SK-N-SH (cell line): ENCODE data around the gene KIF16B. TPM values are rescaled to one million over a fixed set of nuclear protein-coding genes. Genes with fewer than 3 reads are reported as not detected.

ENCODE experiments used
- CTCF ChIA-PET: fragments of 300-600, 350-600 bp; formaldehyde crosslinking; extraction: SDS; loops from one replicate; lab custom pipeline; 2021; lab: Yijun Ruan, JAX
- POLR2A ChIA-PET: fragments of 350-600 bp; sonication (Branson Sonifier 250); formaldehyde crosslinking; extraction: SDS; loops from one replicate; lab custom pipeline; 2020; ENCODE audit warnings: antibody characterized with exemption, inconsistent platforms; lab: Yijun Ruan, JAX
- DNase-seq: peaks from one replicate; pipeline ENCODE4 v3.0.0; 2012
- H2AFZ ChIP-seq: fragments of 200-600 bp; sonication (generic); 2 replicates; pipeline ENCODE4 v1.8.1; 2016; ENCODE audit warnings: antibody characterized with exemption, mild to moderate bottlenecking, low read depth
- H3F3A ChIP-seq: fragments of 200-600 bp; sonication (generic); replicated peaks from 2 replicates; pipeline ENCODE3; 2016; ENCODE audit warnings: antibody characterized with exemption, mild to moderate bottlenecking; ENCODE audit not compliant: insufficient read depth
- H3K27ac ChIP-seq, 2 experiments: fragments of 200-500 bp in 1 of 2; fragments of 200-600 bp in 1 of 2; sonication (Bioruptor generic) in 1 of 2; sonication (generic), shearing (Covaris generic) in 1 of 2; 2 replicates each; pipeline versions ENCODE4 v1.5.1 to v1.6.1; 2014 to 2016; ENCODE audit warnings: low read depth in 2 of 2, inconsistent platforms in 1 of 2, low read length in 1 of 2, mild to moderate bottlenecking in 1 of 2, mixed read lengths in 1 of 2
- H3K27me3 ChIP-seq: fragments of 200-600 bp; sonication (generic), shearing (Covaris generic); 2 replicates; pipeline ENCODE4 v1.6.1; 2016; ENCODE audit warnings: mixed run types; ENCODE audit not compliant: insufficient read depth
- H3K36me3 ChIP-seq, 2 experiments: fragments of 200-500 bp in 1 of 2; fragments of 200-600 bp in 1 of 2; sonication (Bioruptor generic) in 1 of 2; sonication (generic) in 1 of 2; replicated peaks in 1 of 2; 2 replicates each; pipeline versions ENCODE3 to v1.5.1; 2014 to 2016; ENCODE audit warnings: low read length in 1 of 2, mild to moderate bottlenecking in 1 of 2; ENCODE audit not compliant: insufficient read depth in 2 of 2, control insufficient read depth in 1 of 2
- H3K4me1 ChIP-seq, 2 experiments: fragments of 200-500 bp in 1 of 2; fragments of 200-600 bp in 1 of 2; sonication (Bioruptor generic) in 1 of 2; sonication (generic), shearing (Covaris generic) in 1 of 2; 2 replicates each; pipeline versions ENCODE4 v1.5.1 to v1.6.1; 2014 to 2016; ENCODE audit warnings: low read depth in 1 of 2, low read length in 1 of 2, mixed run types in 1 of 2; ENCODE audit not compliant: insufficient read depth in 2 of 2, control insufficient read depth in 1 of 2
- H3K4me2 ChIP-seq: fragments of 200-600 bp; sonication (generic), shearing (Covaris generic); 2 replicates; pipeline ENCODE4 v1.6.1; 2017; ENCODE audit warnings: mixed run types
- H3K4me3 ChIP-seq, 2 experiments: fragments of 200-500 bp in 1 of 2; fragments of 200-600 bp in 1 of 2; sonication (Bioruptor generic) in 1 of 2; sonication (generic), shearing (Covaris generic) in 1 of 2; 2 replicates each; pipeline versions ENCODE4 v1.5.1 to v1.8.1; 2014 to 2016; ENCODE audit warnings: low read depth in 2 of 2, inconsistent platforms in 1 of 2, low read length in 1 of 2, mild to moderate bottlenecking in 1 of 2, mixed read lengths in 1 of 2, moderate library complexity in 1 of 2
- H3K79me2 ChIP-seq: fragments of 200-600 bp; sonication (generic); 2 replicates; pipeline ENCODE4 v1.8.1; 2017; ENCODE audit warnings: mild to moderate bottlenecking; ENCODE audit not compliant: insufficient read depth
- H3K9ac ChIP-seq: fragments of 200-600 bp; sonication (generic); 2 replicates; pipeline ENCODE4 v1.6.1; 2017; ENCODE audit warnings: mixed run types
- H3K9me2 ChIP-seq: fragments of 200-600 bp; sonication (generic); 2 replicates; pipeline ENCODE4 v1.6.1; 2017; ENCODE audit warnings: mixed run types
- H3K9me3 ChIP-seq: fragments of 200-600 bp; sonication (generic); 2 replicates; pipeline ENCODE4 v1.6.1; 2017; ENCODE audit warnings: mixed run types, mild to moderate bottlenecking, moderate library complexity
- H4K20me1 ChIP-seq: fragments of 200-600 bp; sonication (generic); 2 replicates; pipeline ENCODE4 v1.6.1; 2017; ENCODE audit warnings: mild to moderate bottlenecking, mixed run types; ENCODE audit not compliant: insufficient read depth
- CHD2 ChIP-seq: fragments of 150-350 bp; IDR thresholded peaks from 2 replicates; pipeline ENCODE4 v1.6.1; 2018; ENCODE audit warnings: low read length; ENCODE audit not compliant: partially characterized antibody
- CTCF ChIP-seq: fragments of 200-600 bp; sonication (generic); IDR thresholded peaks from 2 replicates; pipeline ENCODE4 v1.6.1; 2017; ENCODE audit warnings: antibody characterized with exemption, mild to moderate bottlenecking, moderate library complexity
- FOSL2 ChIP-seq: IDR thresholded peaks from 2 replicates; pipeline ENCODE4 v1.4.0; 2012; ENCODE audit warnings: low read depth, mild to moderate bottlenecking, moderate library complexity, borderline replicate concordance
- FOXM1 ChIP-seq: IDR thresholded peaks from 2 replicates; pipeline ENCODE4 v1.4.0; 2012; ENCODE audit warnings: low read depth, mild to moderate bottlenecking
- GATA2 ChIP-seq: sonication (generic); formaldehyde crosslinking; IDR thresholded peaks from 2 replicates; pipeline ENCODE4 v1.5.0; 2020; ENCODE audit warnings: mild to moderate bottlenecking, missing genetic modification reagents
- IRF3 ChIP-seq: fragments of 150-350 bp; IDR thresholded peaks from 2 replicates; pipeline ENCODE4 v1.6.1; 2016; ENCODE audit warnings: mild to moderate bottlenecking, low read depth, low read length
- MEF2A ChIP-seq: IDR thresholded peaks from 2 replicates; pipeline ENCODE4 v1.4.0; 2012; ENCODE audit warnings: low read depth, borderline replicate concordance
- NRF1 ChIP-seq: IDR thresholded peaks from 2 replicates; pipeline ENCODE4 v1.6.1; 2012; ENCODE audit warnings: low read depth, mild to moderate bottlenecking, low read length
- PBX3 ChIP-seq: IDR thresholded peaks from 2 replicates; pipeline ENCODE4; 2012
- RAD21 ChIP-seq: IDR thresholded peaks from 2 replicates; pipeline ENCODE4 v1.6.1; 2012; ENCODE audit warnings: mild to moderate bottlenecking, low read length
- RCOR1 ChIP-seq: fragments of 150-350 bp; IDR thresholded peaks from 2 replicates; pipeline ENCODE4 v1.6.1; 2017; ENCODE audit warnings: antibody characterized with exemption, low read length
- RFX5 ChIP-seq: IDR thresholded peaks from 2 replicates; pipeline ENCODE4 v1.6.1; 2012; ENCODE audit warnings: mild to moderate bottlenecking, improper control_type of control experiment, low read length
- RXRA ChIP-seq: IDR thresholded peaks from 2 replicates; pipeline ENCODE4 v1.4.0; 2012; ENCODE audit warnings: low read depth, mild to moderate bottlenecking, borderline replicate concordance
- SIN3A ChIP-seq: IDR thresholded peaks from 2 replicates; pipeline ENCODE4 v1.6.1; 2012; ENCODE audit warnings: low read depth, mild to moderate bottlenecking, low read length, moderate library complexity, borderline replicate concordance
- TCF12 ChIP-seq: IDR thresholded peaks from 2 replicates; pipeline ENCODE4 v1.4.0; 2012
- ZBTB33 ChIP-seq: IDR thresholded peaks from 2 replicates; pipeline ENCODE4 v1.4.0; 2012; ENCODE audit warnings: low read depth, borderline replicate concordance
- WGBS: methylation state at CpG from one replicate; pipeline ENCODE4 v1.1.6; 2017; ENCODE audit warnings: low lambda C conversion rate; 5-methylcytosine and 5-hydroxymethylcytosine counted together
- polyA plus RNA-seq, 3 experiments: library from polyadenylated mRNA; depleted of rRNA; stranded (reverse); fragments of >200 nt; gene quantifications; 2 replicates each; pipeline ENCODE4 v1.2.3, GENCODE V29; 2012

Gene KIF16B
- polyA plus RNA-seq, 1 of the 3 experiments (the other 2 are of a cell fraction) = 3.3 TPM

GRCh38 chr20:16427571-16427970 lies 145.7 kb downstream of the KIF16B start:
- ChIA-PET POLR2A (no interaction called here), CTCF (no interaction called here)
- Histone ChIP-seq H3K9ac (no peak overlapping the region), H3K27ac (no peak overlapping the region), H4K20me1 (no peaks in the 10 kb centered on the region), H3K9me2 (no peaks in the 10 kb centered on the region), H3K4me3 (no peak overlapping the region), H3K4me1 (no peaks in the 10 kb centered on the region), H3F3A (no peaks in the 10 kb centered on the region), H3K79me2 (no peaks in the 10 kb centered on the region), H3K9me3 (peaks cover 4% of the 10 kb centered on the region; the same call in 1 of the 2 replicates), H3K36me3 (peaks cover 6 to 17% of the 10 kb centered on the region in 2 experiments), H3K4me2 (no peak overlapping the region), H3K27me3 (no peaks in the 10 kb centered on the region), H2AFZ (no peak overlapping the region)
- 85% methylated on average over 2 of the region's 2 CpGs for WGBS
- no peak for DNase-seq
- TF ChIP-seq FOSL2 = no peak
- TF ChIP-seq NRF1 = no peak
- no peak for TF ChIP-seq CTCF
- no peak for TF ChIP-seq CHD2
- no peak for TF ChIP-seq GATA2 (CRISPR knock-in tag)
- TF ChIP-seq RAD21 = no peak
- TF ChIP-seq RXRA = no peak
- TF ChIP-seq RCOR1 = no peak
- TF ChIP-seq PBX3 = no peak
- no peak for TF ChIP-seq SIN3A
- TF ChIP-seq FOXM1 = no peak
- TF ChIP-seq TCF12 = no peak
- no peak for TF ChIP-seq RFX5
- TF ChIP-seq ZBTB33 = no peak
- no peak for TF ChIP-seq MEF2A
- no peak for TF ChIP-seq IRF3
